Ovary (tissue), 9 donors: ENCODE data around the gene NDUFAF4. TPM values are rescaled to one million over a fixed set of nuclear protein-coding genes. Genes with fewer than 3 reads are reported as not detected.

Experiments
- DNase-seq, 5 donors: peaks; one replicate each; pipeline ENCODE4 v3.0.0-alpha.2; 2019 to 2020
- H3K27ac ChIP-seq, 2 donors: fragments of 200-600 bp; one replicate each; pipeline versions ENCODE4 v1.5.1 to v1.8.0; 2019 to 2022
- H3K27me3 ChIP-seq: fragments of 200-600 bp; one replicate; pipeline ENCODE4 v1.8.0; 2022
- H3K36me3 ChIP-seq: fragments of 200-600 bp; sonication (generic); one replicate; pipeline ENCODE4 v1.5.1; 2019
- H3K4me1 ChIP-seq: one replicate; pipeline ENCODE4 v1.8.1; 2013; ENCODE audit warnings: mild to moderate bottlenecking, moderate library complexity; ENCODE audit not compliant: insufficient read depth
- H3K4me3 ChIP-seq: fragments of 200-600 bp; sonication (generic); one replicate; pipeline ENCODE4 v1.5.1; 2017
- H3K9me3 ChIP-seq, 2 donors: fragments of 200-600 bp in 1 of 2; sonication (generic) in 1 of 2; one replicate each; pipeline versions ENCODE4 v1.5.1 to v1.8.1; 2013 to 2019; ENCODE audit warnings: mild to moderate bottlenecking in 1 of 2, moderate library complexity in 1 of 2
- CTCF ChIP-seq, 3 donors: fragments of 450-650 bp in 2 of 3; fragments of 200-600 bp in 1 of 3; IDR thresholded peaks; one replicate each; pipeline versions ENCODE4 v1.5.1 to v1.8.0; 2016 to 2022; ENCODE audit warnings: antibody characterized with exemption in 3 of 3, mild to moderate bottlenecking in 1 of 3
- EP300 ChIP-seq: sonication (generic); formaldehyde crosslinking; IDR thresholded peaks from one replicate; pipeline ENCODE4 v1.6.1; 2017; ENCODE audit warnings: antibody characterized with exemption
- POLR2A ChIP-seq: fragments of 450-650 bp; IDR thresholded peaks from one replicate; pipeline ENCODE4 v1.6.1; 2017; ENCODE audit warnings: antibody characterized with exemption, mild to moderate bottlenecking, moderate library complexity
- WGBS, 3 donors: extraction: QIAGEN DNeasy Blood & Tissue Kit in 1 of 3; methylation state at CpG; one replicate each; pipeline versions ENCODE4 v1.1.5 to v1.1.7; 2013 to 2017; 5-methylcytosine and 5-hydroxymethylcytosine counted together
- intact Hi-C, 4 donors: fragments of 100-400 bp; cut with DNase I; formaldehyde crosslinking; loops; one replicate each; pipeline versions ENCODE4 v1.11.0 to v1.15.1; 2022 to 2023
- polyA plus RNA-seq, 2 donors: library from polyadenylated mRNA; stranded (reverse); fragments of 200-250 nt in 1 of 2; fragments of 350-450 nt in 1 of 2; fragmentation: Illumina TruSeq in 1 of 2; extraction: RNeasy Lipid Tissue Mini Kit (QIAGEN cat#74804) in 1 of 2; gene quantifications; one replicate each; pipeline ENCODE4 v1.2.3, GENCODE V29; 2013 to 2014
- total RNA-seq, 7 donors: library from RNA; depleted of rRNA in 2 of 7; stranded (reverse); fragments of >200 nt in 2 of 7; fragmentation: NEBNext Ultra II Directional in 3 of 7; extraction: Animal tissue kit (Norgen Biotek cat#: 25700) in 3 of 7; gene quantifications; one replicate each; pipeline versions ENCODE4 v1.1.0 to v1.2.4, GENCODE V29; 2016 to 2023
- donor health status: DM: no; HTN: no; CAD: no; lungs with moderate emphysema.
- donor health status: DM: no; HTN: no; CAD: no.
- donor health status: Bipolar disorder and iron deficiency.
- donor health status: DM: yes; HTN: yes; CAD: no.
- donor health status: DM: no; HTN: no; CAD: no.
- donor health status: DM: yes; HTN: yes; CAD: no.

NDUFAF4 gene
- total and polyA plus RNA-seq, 9 donors, result 10.3 to 35.5 (median 18.2) TPM

GRCh38 chr6:96923871-96924493 is 26.3 kb upstream of the NDUFAF4 start:
- no peaks in the 10 kb centered on the region for H3K4me1 ChIP-seq
- peak overlapping the region; percentile 67 to 78 for H3K27ac ChIP-seq
- no peak for DNase-seq
- H3K27me3 ChIP-seq, result no peaks in the 10 kb centered on the region
- H3K36me3 ChIP-seq, result no peaks in the 10 kb centered on the region
- TF ChIP-seq CTCF (IDR thresholded peaks at IDR 0.05), result no peak
- TF ChIP-seq EP300, result no peak
- TF ChIP-seq POLR2A, result no peak
- H3K9me3 ChIP-seq, result no peaks in the 10 kb centered on the region
- intact Hi-C loops, result no loop called here
- 3 to 6% (median 3%) methylated on average over 28 to 34 of the region's 34 CpGs for WGBS, 3 donors
- H3K4me3 ChIP-seq, result peak overlapping the region; percentile 69

GRCh38 chr6:96923400-96923799 is 25.7 kb upstream of the NDUFAF4 start:
- intact Hi-C loops, result no loop called here
- H3K4me3 ChIP-seq, result no peak overlapping the region

GRCh38 chr6:96917098-96917497 is 19.4 kb upstream of the NDUFAF4 start:
- 80 to 88% (median 86%) methylated on average over 1 of the region's 1 CpG for WGBS, 3 donors
- no peaks in the 10 kb centered on the region for H3K9me3 ChIP-seq
- no peak overlapping the region for H3K4me3 ChIP-seq
- no peak for DNase-seq
- no peaks in the 10 kb centered on the region for H3K36me3 ChIP-seq
- no peaks in the 10 kb centered on the region for H3K27me3 ChIP-seq
- intact Hi-C loops, result no loop called here
- no peak overlapping the region for H3K27ac ChIP-seq
- no peaks in the 10 kb centered on the region for H3K4me1 ChIP-seq
- TF ChIP-seq EP300 (no peak), CTCF (IDR thresholded peaks at IDR 0.05) (no peak), POLR2A (no peak)

More at GRCh38 chr6:96923400-96923799, 25.7 kb upstream of the NDUFAF4 start:
- H3K9me3 ChIP-seq, result no peaks in the 10 kb centered on the region
- no peaks in the 10 kb centered on the region for H3K27me3 ChIP-seq
- TF ChIP-seq EP300 (no peak), POLR2A (no peak), CTCF (IDR thresholded peaks at IDR 0.05) (no peak)
- H3K27ac ChIP-seq, result peak overlapping the region in 1 of 2 donors; percentile 78
- H3K36me3 ChIP-seq, result no peaks in the 10 kb centered on the region
- DNase-seq, result no peak
- WGBS, 3 donors, result 55 to 60% (median 59%) methylated on average over 3 of the region's 3 CpGs
- H3K4me1 ChIP-seq, result no peaks in the 10 kb centered on the region

- no peaks in the 10 kb centered on the region for H3K36me3 ChIP-seq
- TF ChIP-seq CTCF (IDR thresholded peaks at IDR 0.05) (no peak), POLR2A (no peak), EP300 (no peak)
- H3K9me3 ChIP-seq, result no peaks in the 10 kb centered on the region
- H3K4me3 ChIP-seq, result no peak overlapping the region
- no peaks in the 10 kb centered on the region for H3K4me1 ChIP-seq
- no peak for DNase-seq
- H3K27ac ChIP-seq, result no peak overlapping the region
- intact Hi-C loops, result no loop called here
- 68 to 85% (median 70%) methylated on average over 3 of the region's 3 CpGs for WGBS, 3 donors
- no peaks in the 10 kb centered on the region for H3K27me3 ChIP-seq
Measured at GRCh38 chr6:96913621-96914020, 15.9 kb upstream of the NDUFAF4 start.
